HG03432 (cell line): ENCODE measurements around the gene CNTNAP2.
A peak's percentile ranks its signal among the peaks of the same experiment; 100 is the strongest.
"Not testable (repeated sequence)": the region's sequence is repeated elsewhere in the genome, so short reads cannot be mapped to it uniquely, and the experiment has no call there.

Experiments used
- ATAC-seq: cut with Tn5 transposase; IDR thresholded peaks from one replicate; pipeline ENCODE4 v1.9.1; 2021; ENCODE audit warnings: mild to moderate bottlenecking, moderate library complexity; ENCODE audit not compliant: unreplicated experiment

The CNTNAP2 gene

DNA sequence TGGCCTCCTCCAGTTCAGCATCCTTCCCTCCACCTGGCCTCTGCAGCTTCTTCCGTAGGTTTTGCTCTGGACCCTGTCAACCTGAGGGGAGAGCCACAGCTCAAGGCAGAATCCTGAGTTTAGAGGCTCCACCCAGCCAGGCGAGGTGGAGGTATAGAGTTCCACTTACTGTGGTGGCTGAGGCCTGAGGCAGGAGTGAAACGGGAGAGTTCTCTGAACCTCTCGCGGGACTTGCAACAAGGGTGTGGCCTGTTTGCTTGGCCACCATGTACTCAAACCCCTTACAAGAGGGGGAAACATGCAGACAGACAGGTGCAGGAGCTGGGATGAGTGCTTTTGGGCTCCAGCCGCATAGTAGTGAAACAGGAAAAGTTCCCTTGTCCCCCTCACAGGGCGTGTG is 2320.0 kb downstream of the CNTNAP2 start:
- no peak for ATAC-seq

DNA sequence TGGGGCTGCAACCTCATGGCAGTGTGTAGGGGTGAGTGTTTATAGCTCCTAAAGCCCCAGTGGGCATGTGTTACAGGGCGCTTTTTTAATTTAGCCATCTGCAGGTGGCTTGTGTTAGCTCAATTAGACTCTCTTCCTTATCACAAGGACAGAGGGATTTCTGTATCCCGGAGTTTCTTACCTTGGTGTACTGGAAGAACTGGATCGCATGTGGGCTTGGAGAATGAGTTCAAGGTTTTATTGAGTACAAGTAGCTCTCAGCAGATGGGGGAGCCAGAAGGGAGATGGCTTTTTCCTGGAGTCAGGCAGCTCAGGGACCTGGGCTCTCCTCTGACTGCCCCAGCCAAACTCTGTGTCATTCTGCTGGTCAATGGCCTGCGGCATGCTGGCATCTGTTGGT is 2320.4 kb downstream of the CNTNAP2 start:
- ATAC-seq = no peak

DNA sequence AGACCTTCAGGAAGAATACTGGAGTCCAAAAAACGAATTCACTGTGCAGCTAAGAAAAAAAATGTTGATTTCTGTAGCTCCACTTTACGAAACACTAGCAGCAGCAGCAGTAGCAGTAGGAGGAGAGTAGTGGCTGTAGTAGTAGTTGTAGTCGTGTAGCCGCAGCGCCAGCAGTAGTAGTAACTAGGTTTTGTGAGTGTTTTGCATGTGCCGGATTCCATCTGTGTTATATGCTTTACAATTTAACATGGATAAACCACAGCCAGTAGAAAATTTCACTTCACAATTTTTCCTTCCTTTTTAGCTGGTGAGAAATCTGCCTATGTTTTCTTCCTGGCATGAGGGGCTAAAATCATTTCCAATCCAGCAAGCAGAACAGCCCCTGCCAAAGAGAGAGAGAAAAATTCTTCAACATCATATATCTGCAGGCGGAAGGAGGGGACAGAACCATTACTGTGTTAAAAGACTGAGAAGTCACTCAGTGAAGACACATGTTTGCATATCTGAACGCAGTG is 2325.6 kb downstream of the CNTNAP2 start:
- no peak for ATAC-seq

DNA sequence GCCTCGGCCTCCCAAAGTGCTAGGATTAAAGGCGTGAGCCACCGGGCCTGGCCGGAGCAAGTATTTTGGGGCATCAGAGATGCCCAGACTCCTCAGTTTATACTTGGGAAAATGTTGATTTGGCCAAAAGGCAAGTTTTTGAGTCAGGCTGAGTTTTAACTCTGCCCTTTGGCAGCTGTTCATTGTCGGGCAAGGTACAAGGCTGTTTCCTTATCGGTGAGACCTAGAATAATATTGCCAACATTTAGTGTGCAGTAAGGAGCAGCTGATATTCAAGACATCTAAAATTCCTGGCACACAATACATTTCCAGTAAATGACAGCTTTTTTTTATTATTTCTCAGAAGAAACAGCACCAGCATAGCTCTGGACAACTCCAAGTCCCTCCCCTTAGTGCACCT is 2326.3 kb downstream of the CNTNAP2 start:
- no peak for ATAC-seq

DNA sequence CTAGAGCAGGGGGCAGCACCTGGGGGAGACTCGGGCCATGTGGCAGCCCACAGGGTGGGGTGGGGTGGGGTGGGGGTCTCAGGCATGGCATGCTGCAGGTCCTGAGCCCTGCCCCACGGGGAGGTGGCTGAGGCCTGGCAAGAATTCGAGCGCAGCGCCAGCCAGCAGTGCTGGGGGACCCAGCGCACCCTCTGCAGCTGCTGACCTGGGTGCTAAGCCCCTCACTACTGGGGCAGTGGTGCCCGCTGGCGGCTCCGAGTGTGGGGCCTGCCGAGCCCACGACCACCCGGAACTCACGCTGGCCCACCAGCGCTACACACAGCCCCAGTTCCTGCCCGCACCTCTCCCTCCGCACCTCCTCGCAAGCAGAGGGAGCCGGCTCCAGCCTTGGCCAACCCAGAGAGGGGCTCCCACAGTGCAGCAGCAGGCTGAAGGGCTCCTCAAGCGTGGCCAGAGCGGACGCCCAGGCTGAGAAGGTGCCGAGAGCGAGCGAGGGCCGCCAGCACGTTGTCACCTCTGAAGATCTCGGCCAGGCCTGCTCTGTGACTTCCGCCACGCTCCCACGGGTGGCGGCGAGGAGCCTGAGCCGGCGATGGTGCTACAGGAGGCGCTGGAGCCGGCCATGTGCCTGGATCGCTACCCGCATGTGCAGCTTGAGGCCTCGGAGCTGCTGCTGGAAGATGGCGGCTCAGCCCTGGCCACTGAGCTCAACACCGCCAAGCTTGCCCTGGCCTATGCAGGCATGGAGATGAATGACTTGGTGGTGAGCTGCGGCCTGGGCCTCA is 2328.9 kb downstream of the CNTNAP2 start:
- ATAC-seq = no peak

DNA sequence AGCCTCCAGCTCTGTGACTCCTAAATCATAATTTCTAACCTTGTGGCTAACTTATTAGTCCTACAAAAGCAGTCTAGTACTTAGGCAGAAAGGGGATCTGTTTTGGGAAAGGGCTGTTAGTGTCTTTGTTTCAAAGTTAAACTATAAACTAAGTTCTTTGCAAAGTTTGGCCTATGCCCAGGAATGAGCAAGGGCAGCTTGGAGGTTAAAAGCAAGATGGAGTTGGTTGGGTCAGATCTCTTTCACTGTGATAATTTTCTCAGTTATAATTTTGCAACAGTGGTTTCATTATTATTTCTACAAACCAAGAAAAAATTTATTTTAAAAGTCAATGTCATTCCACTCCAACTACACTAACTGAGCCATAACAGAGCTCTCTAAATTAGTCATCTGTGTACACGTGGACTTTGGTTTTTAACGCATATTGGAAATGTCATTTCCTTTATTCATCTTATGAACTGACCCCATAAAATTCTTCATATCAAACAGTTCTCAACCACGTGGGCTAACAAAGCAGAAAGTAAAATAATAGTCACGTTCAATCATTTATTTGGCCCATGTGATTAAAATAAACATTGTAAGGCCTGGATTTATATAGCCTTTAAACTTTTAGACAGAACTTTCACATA is 2330.7 kb downstream of the CNTNAP2 start:
- peak; percentile 96 for ATAC-seq

DNA sequence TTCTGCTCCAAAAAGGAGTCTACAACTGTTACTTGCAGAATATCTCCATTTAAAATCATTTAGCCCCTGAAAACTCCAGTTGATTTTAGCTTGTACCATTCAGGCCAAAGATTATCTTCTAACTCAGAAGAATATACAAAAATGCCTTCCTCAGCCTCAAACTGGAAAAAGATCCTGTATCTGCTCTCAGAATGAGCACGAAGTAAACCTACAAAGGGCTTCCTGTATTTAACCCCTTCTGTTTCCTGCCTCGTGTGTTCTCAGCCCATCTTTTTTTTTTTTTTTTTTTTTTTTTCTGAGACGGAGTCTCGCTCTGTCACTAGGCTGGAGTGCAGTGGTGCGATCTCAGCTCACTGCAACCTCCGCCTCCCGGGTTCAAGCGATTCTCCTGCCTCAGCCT is 2334.9 kb downstream of the CNTNAP2 start:
- not testable (repeated sequence) for ATAC-seq

DNA sequence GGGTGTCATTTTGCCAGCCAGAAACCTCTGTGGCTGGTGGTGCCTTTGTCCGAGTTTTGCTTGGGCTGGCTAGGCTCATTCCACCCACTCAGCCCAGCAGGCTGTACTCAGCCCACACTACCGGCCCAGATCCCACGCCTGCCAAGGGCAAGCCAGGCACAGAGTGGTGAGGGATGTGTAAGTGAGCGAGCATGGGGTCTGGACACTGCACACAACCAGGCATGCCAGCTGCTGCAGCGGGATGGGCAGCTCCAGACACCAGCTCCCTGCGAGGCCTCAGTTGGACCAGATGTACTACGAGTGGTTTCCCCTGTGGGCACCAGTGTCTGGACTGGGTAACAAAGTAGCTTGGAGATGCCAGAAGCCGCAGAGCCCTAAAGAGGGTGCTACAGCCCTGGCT is 2339.8 kb downstream of the CNTNAP2 start:
- ATAC-seq = no peak

DNA sequence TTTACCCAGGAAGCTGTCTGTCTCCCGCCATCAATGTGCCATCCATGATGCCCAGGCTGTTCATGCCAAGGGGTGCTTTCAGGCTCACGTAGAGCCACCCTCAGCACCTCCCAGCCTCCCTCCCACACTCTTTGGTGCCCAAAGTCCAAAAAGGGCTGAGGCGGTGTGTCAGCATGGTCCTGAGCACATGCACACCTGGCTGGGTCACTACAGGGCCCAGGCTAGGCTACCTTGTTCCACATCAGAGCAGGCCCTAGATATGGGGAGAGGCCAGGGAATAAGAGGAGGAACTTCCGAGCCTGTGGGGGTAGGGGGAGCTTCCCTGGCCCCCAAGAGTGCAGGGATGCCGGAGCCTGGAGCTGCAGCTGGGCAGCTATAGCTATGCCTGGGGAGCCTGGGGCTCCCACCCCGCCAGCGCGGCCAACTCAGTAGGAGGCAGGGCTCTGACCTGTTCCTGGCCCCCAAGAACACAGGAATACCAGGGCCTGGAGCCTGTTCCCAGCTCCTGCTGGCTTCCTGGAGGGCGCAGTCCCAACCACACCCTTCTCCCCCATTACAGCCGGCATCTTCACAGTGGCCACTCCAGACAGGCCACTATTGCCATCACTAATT is 2340.8 kb downstream of the CNTNAP2 start:
- no peak for ATAC-seq

DNA sequence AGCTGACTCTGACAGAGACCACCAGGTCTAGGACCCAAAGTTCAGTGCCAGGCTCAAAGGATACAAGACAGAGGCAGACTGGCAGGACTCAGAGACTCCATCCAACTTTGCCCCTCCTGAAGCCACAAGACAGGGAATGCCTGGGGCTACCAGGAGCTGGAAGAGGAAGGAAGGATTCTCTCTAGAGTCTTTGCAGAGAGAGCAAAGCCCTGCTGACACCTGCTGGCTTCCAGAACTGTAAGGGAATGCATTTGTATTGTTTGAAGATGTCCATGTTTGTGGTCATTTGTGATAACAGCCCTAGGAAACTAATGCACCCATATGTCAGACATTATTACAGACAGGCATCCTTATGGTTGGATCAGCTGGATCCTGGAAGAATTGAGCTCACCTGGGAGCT is 2341.7 kb downstream of the CNTNAP2 start:
- no peak for ATAC-seq

DNA sequence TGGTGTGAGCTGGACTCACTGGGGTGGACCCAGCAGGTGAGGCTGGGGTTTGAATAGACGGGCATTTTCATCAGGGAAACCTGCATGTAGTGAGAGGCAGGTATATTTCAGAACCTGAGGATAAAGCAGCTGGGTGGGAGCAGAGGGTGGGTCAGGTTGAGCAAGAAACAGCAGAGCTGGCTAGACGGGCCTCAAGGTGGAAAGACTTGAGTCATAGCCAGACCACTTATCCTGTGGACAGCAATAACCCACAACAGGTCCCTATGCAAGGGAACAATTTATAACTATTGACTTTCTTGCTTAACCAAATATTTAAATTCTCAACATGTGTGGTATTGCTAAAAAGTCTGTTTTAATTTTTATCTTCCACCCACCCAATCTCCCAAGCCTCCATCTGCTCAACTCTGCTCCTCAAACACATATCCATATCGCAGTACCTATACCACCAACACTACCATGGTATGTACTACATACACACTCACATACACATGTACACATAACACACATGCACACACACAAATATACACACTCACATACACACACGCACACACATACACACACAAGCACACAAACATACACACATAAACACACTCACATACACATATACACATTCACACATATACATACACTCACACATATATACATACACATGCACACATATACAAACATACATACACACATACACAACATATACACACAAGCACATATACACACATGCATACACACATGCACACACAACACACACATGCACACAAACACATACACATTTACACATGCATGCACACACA is 2345.0 kb downstream of the CNTNAP2 start:
- no peak for ATAC-seq

DNA sequence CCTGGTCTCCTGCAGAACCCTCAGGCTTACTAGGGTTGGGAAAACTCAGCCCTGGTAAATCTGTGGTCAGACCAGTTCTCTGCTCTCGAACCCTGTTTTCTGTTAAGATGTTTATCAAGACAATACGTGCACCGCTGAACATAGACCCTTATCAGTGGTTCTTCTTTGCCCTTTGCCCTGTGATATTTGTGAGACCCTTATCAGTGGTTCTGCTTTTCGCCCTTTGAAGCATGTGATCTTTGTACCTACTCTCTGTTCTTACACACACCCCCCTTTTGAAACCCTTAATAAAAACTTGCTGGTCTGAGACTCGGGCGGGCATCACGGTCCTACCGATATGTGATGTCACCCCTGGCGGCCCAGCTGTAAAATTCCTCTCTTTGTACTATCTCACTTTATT is 2346.2 kb downstream of the CNTNAP2 start:
- ATAC-seq = not testable (repeated sequence)

DNA sequence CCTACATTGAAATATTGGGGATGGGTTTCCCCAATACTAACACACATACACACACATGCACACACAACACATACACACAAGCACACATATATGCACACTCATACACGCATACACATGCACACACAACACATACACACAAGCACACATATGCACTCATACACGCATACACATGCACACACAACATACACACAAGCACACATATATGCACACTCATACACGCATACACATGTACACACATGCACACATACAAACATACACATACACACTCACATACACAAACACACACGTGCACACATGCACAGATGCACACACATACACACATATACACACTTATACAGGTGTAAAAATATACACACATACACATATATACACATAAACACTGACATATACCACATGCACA is 2346.6 kb downstream of the CNTNAP2 start:
- ATAC-seq = no peak

DNA sequence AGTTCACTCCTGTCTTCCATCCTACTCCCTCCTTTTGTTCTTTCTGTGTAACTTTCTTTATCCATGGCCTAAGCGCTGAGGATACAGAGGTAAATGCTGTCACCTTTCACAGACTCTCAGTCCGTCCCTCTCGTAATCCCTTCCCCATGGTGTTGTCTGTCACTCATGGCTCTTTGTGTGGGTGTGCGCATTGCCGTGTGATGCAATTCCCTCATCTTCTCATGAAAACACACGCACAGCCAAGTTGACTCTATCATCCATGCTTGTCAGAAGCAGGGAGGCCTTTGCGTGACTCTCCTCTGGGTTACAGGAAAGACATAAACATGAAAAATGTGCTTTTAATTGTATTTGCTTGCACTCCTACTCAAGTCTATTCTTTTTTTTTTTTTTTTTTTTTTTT is 2348.3 kb downstream of the CNTNAP2 start:
- no peak for ATAC-seq

DNA sequence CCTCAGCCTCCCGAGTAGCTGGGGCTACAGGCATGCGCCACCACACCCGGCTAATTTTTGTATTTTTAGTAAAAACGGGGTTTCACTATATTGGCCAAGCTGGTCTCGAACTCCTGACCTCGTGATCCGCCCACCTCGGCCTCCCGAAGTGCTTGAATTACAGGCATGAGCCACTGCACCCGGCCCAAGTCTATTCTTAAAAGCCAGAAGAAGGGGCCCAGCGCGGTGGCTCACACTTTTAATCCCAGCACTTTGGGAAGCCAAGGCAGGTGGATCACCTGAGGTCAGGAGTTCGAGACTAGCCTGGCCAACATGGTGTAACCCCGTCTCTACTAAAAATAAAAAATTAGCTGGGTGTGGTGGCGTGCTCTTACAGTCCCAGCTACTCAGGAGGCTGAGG is 2348.8 kb downstream of the CNTNAP2 start:
- not testable (repeated sequence) for ATAC-seq

DNA sequence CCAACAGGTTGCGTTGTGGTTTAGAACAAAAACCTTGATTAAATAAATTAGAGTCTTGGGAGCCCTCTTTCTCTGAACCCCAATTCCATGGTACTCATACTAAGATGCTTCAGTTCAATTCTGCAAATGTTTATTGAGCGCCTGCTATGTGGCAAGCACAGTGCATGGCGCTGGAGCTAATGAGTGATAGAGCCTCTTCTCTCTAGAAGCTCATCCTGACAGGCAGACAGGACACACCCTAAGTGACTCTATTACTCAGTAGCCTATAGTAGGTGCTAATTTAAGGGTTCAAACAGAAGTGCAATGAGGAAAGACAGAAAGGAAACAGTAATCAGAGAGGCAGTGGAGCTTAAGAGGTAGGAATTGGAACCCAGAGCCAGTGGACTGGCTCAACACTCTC is 2349.5 kb downstream of the CNTNAP2 start:
- no peak for ATAC-seq

DNA sequence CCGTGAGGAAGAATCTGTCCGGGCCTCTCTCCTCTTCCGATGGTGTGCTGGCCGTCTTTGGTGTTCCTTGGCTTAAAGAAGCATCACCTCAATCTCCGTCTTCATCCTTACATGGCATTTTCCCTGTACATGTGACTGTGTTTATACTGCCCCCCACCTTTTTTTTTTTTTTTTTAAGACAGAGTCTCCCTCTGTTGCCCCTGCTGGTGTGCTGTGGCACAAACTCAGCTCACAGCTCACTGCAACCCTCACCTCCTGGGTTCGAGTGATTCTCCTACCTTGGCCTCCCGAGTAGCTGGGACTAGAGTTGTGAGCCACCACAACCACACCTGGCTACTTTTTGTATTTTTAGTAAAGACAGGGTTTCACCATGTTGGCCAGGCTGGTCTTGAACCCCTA is 2352.1 kb downstream of the CNTNAP2 start:
- ATAC-seq = no peak
